GM12875 (cell line): ENCODE results near the gene OSBPL2.

Experiments used
- H3K4me3 ChIP-seq: one replicate; pipeline ENCODE4 v1.5.1; 2011; ENCODE audit warnings: low read depth, low read length, control low read depth
- CTCF ChIP-seq: IDR thresholded peaks from 2 replicates; pipeline ENCODE4 v1.5.1; 2011; ENCODE audit warnings: low read depth, mild to moderate bottlenecking, control low read depth, inconsistent platforms, low read length, moderate library complexity, borderline replicate concordance; ENCODE audit not compliant: insufficient read depth

The OSBPL2 gene

GRCh38 chr20:62303062-62303339, 64.7 kb downstream of the OSBPL2 start:
- TF ChIP-seq CTCF: no peak
- H3K4me3 ChIP-seq: peak overlapping the region; percentile 71

- no peak for TF ChIP-seq CTCF
- peak overlapping the region; percentile 71 for H3K4me3 ChIP-seq
Observed at GRCh38 chr20:62303340-62304226, 65.3 kb downstream of the OSBPL2 start.

DNA sequence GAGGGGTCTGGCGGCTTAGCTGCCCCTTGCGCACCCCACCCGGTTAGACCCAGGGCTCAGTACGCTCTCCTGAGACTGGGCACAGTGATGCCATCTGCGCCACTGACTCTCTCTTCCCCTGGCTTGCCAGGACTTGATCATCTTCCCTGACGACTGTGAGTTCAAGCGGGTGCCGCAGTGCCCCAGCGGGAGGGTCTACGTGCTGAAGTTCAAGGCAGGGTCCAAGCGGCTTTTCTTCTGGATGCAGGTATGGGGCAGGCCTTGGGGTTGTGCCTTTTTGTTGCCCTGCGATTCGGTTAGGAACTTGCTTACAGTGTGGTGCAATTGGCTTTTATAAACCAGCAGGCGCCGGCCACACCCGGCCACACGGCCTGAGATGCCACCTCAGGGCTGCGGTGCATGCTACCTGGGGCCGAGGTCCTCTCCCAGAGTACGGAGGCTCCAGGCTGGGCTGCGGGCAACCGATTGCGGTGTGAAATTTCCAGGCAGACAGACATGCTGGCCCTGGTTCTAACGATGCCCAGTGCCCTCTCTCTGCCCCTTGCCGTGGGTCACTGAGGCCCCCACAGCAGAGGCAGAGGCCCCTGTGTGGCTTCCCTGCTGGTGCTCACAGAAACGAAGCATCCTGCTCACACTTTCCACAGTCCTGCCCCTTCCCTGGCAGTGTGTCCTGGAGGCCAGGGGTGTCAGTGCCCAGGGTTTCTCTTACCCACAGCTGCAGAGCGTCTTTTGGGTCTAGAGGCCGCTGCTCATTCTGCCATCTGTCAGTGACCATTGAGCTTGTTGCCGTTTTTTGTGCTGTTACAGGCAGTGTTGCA, 66.2 kb downstream of the OSBPL2 start:
- H3K4me3 ChIP-seq: peak overlapping the region; percentile 71
- TF ChIP-seq CTCF: no peak

DNA sequence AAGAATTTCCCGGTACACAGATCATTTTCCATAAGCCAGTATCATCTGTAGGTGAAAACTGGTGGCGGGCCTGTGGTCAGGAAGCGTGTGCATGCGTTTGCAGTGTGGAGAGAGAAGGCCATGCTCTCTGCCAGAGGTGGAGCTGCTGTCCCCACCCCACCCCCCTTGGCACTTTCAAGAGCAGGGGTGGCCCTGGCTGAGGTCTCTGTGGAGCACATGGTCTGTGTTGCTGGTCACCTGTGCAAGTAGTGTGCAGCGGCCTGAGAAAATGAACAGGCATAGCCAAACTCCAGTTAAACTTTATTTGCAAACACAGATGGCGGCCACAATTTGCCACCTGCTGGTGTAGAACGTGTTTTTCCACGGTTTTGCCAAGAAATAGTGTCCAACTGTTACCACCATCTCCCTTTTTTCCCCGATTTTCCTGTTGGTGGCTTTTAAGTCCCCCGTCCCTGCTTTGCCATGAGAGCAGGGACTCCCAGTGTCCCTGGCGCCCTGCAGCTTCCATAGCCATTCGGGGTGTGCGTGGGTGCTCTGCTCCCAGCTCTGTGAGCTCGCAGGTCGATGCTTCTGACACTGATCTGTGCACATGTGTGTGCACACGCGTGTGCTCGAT, 66.9 kb downstream of the OSBPL2 start:
- no peak for TF ChIP-seq CTCF
- no peak overlapping the region for H3K4me3 ChIP-seq

GRCh38 chr20:62305765-62306413, 67.6 kb downstream of the OSBPL2 start:
- no peak overlapping the region for H3K4me3 ChIP-seq
- TF ChIP-seq CTCF: no peak

DNA sequence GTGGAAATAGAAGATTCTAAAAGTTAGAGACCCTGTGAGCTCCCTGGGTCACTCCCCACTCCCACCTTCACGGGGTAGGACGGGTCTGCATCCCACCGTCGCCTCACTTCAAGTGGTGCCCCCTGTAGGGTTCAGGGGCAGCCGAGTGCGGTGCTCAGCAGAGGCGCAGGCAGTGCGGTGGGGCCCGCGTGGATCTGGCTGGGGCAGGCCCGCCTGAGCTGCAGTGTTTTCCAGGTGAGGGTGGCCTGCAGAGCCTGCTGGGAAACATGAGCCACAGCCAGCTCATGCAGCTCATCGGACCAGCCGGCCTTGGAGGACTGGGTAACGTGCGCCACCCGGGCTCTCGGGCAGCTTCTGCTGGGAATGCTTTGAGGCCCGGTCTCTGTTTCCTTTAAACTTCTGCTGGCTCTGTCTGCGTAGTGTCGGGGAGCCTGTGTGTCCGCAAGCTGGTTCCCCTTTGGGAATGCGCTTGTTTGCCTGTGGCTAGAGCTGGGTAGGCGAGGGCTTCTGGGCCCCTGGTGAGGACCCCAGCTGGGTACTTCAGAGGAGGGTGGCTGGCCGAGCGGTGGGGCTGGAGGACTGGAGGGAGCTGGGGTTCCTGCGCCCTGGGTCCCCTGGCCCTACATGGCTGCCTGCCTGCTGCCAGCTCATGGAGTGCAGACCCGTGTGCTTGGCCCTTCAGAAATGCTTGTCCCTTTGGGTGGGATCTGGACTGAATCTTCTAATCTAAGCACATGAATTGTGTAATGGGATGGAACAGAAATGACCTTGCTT, 68.3 kb downstream of the OSBPL2 start:
- TF ChIP-seq CTCF: no peak
- no peak overlapping the region for H3K4me3 ChIP-seq
